Aorta (tissue), 5 donors: Measurements from ENCODE around the gene CNTN5. TPM values are rescaled to one million over a fixed set of nuclear protein-coding genes. Genes with fewer than 3 reads are reported as not detected.

ENCODE experiments used
- ATAC-seq: fragments of 200-7000 bp; cut with Tn5 transposase; one replicate; pipeline ENCODE4 v1.9.1; 2022; ENCODE audit warnings: moderate library complexity; ENCODE audit not compliant: low FRiP score
- DNase-seq, 2 donors: peaks; one replicate each; pipeline ENCODE4 v3.0.0-alpha.2; 2020
- H3K27ac ChIP-seq, 2 donors: one replicate each; pipeline ENCODE4 v1.5.1; 2013; ENCODE audit warnings: low read length in 2 of 2, mild to moderate bottlenecking in 2 of 2, moderate library complexity in 2 of 2, control low read depth in 1 of 2, inconsistent platforms in 1 of 2, low read depth in 1 of 2
- H3K27me3 ChIP-seq, 2 donors: one replicate each; pipeline ENCODE4 v1.6.1; 2013; ENCODE audit warnings: control low read depth in 1 of 2, low read length in 1 of 2, mild to moderate bottlenecking in 1 of 2, moderate library complexity in 1 of 2; ENCODE audit not compliant: insufficient read depth in 2 of 2, control insufficient read depth in 1 of 2
- H3K36me3 ChIP-seq, 2 donors: one replicate each; pipeline ENCODE4 v1.6.1; 2013; ENCODE audit warnings: control low read depth in 1 of 2, low read length in 1 of 2, mild to moderate bottlenecking in 1 of 2; ENCODE audit not compliant: insufficient read depth in 2 of 2, control insufficient read depth in 1 of 2
- H3K4me1 ChIP-seq, 2 donors: one replicate each; pipeline ENCODE4 v1.6.1; 2013; ENCODE audit warnings: low read length in 2 of 2, control low read depth in 1 of 2, mild to moderate bottlenecking in 1 of 2, moderate library complexity in 1 of 2; ENCODE audit not compliant: insufficient read depth in 2 of 2, control insufficient read depth in 1 of 2
- H3K4me3 ChIP-seq, 2 donors: one replicate each; pipeline ENCODE4 v1.5.1; 2013; ENCODE audit warnings: low read length in 2 of 2, control low read depth in 1 of 2, mild to moderate bottlenecking in 1 of 2
- H3K9me3 ChIP-seq: one replicate; pipeline ENCODE4 v1.6.1; 2013; ENCODE audit warnings: mild to moderate bottlenecking, low read length; ENCODE audit not compliant: control insufficient read depth
- WGBS, 2 donors: extraction: QIAGEN DNeasy Blood & Tissue Kit; methylation state at CpG; one replicate each; pipeline ENCODE4 v1.1.7; 2013; 5-methylcytosine and 5-hydroxymethylcytosine counted together
- intact Hi-C, 2 donors: fragments of 100-400 bp; cut with DNase I; formaldehyde crosslinking; loops; one replicate each; pipeline versions ENCODE4 v1.14.2 to v1.15.0; 2022
- polyA plus RNA-seq, 2 donors: library from polyadenylated mRNA; stranded (reverse); fragments of 200-250 nt; gene quantifications; one replicate each; pipeline ENCODE4 v1.2.3, GENCODE V29; 2013
- total RNA-seq, 2 donors: library from RNA; stranded (reverse); fragmentation: NEBNext Ultra II Directional; extraction: Animal tissue kit (Norgen Biotek cat#: 25700); gene quantifications; one replicate each; pipeline ENCODE4 v1.2.1, GENCODE V29; 2021
- donor health status: healthy with polysubstance abuse.
- donor health status: Bipolar disorder and iron deficiency.
- donor health status: DM: no; HTN: no; CAD: no.
- donor health status: DM: no; HTN: no; CAD: no.
- donor health status: DM: yes; HTN: yes; CAD: no.

CNTN5 gene
- total and polyA plus RNA-seq, 4 donors = 0.13 to 2.9 (median 0.96) TPM; not detected in 1

DNA sequence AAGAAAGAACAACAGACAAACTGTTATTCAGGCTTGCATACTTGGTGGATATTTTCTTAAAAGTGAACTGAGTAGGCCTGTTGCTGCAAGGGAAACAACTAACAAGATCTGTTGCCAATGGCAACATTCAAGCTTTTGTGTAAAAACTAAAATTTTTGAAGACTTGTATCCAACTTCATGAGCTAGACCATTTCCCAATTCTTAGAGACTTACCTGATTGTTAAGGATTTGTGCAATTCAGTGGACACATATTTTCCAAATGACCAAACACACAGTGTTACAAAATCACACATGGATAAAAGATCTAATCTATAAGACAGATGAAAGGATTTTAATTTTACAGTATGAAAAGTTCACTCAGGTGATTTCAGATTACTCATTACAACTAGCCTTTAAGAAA lies 564.1 kb downstream of the CNTN5 start:
- Histone ChIP-seq H3K36me3 (no peaks in the 10 kb centered on the region), H3K4me1 (no peaks in the 10 kb centered on the region), H3K4me3 (no peak overlapping the region), H3K27ac (no peak overlapping the region), H3K27me3 (no peaks in the 10 kb centered on the region), H3K9me3 (no peaks in the 10 kb centered on the region)
- no peak for ATAC-seq
- no peak for DNase-seq
- intact Hi-C loops = no loop called here

DNA sequence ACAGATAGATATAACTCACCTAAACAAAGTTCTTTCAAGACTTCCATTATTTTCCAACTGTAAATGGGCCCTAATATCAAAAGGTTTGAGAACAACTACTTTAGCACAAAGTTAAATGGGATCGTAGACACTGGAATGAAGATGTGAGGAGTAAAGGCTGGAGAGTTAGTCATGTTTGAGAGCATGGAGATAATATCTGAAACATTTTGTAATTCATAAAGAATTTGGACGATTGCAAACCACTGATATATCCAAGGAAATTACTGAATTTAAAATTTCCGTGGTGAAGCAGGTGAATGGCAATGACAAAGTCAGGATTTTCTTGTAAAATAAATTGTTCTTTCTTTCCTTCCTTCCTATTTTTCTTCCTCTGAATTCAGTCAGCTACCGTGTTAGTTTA lies 564.9 kb downstream of the CNTN5 start:
- DNase-seq (no peak), ATAC-seq (no peak)
- 36 to 39% methylated on average over 4 of the region's 4 CpGs for WGBS, 2 donors
- no peak overlapping the region for H3K27ac ChIP-seq
- no peak overlapping the region for H3K4me3 ChIP-seq
- no peaks in the 10 kb centered on the region for H3K4me1 ChIP-seq
- no peaks in the 10 kb centered on the region for H3K27me3 ChIP-seq
- H3K9me3 ChIP-seq = no peaks in the 10 kb centered on the region
- intact Hi-C loops = no loop called here
- no peaks in the 10 kb centered on the region for H3K36me3 ChIP-seq

DNA sequence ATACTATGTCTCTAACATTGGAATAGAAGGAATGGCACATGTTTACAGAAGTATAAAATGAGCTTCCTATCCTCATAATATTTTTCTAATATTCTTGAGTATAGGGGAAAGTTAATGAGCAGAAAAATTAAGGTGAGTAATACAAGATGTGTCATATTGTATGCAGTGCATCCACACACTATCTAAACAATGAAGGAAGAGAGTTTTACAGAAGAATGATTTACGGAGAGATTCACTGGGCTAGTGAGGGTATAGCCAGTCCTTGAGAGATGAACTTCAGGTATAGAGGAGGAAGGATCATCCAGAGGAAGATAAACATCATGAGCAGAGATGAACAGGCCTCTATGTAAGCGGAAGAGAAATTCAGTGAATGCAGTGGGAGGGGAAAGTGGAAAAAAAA lies 569.0 kb downstream of the CNTN5 start:
- intact Hi-C loops = no loop called here

DNA sequence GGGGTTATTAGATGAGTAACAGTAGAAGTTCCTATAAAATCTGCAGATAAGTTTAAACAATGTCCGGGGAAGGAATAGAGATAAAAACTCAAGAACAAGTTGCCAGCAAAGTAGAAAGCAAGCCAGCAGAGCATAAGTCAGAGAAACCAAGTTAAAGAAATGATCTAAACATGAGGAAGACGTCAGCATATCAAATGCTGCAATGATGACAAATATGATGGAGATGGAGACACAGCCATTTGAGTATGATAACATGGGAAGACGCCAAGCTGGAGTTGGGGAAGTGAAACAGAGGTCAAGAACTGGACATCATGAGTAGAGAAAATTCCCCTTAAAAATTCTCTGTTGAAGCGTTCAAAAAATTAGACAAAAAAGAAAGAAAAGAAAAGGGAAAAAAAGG lies 571.5 kb downstream of the CNTN5 start:
- no peaks in the 10 kb centered on the region for H3K36me3 ChIP-seq
- H3K27ac ChIP-seq = no peak overlapping the region
- no peak overlapping the region for H3K4me3 ChIP-seq
- no peaks in the 10 kb centered on the region for H3K27me3 ChIP-seq
- no peak for ATAC-seq
- DNase-seq = no peak
- 34% methylated on average over 4 of the region's 4 CpGs for WGBS, 2 donors
- intact Hi-C loops = no loop called here
- H3K4me1 ChIP-seq = peaks cover 1 to 4% of the 10 kb centered on the region in 2 donors
- H3K9me3 ChIP-seq = no peaks in the 10 kb centered on the region

More for the DNA sequence above, 569.0 kb downstream of the CNTN5 start:
- DNase-seq (no peak), ATAC-seq (no peak)
- Histone ChIP-seq H3K36me3 (no peaks in the 10 kb centered on the region), H3K4me1 (peaks cover 1 to 4% of the 10 kb centered on the region in 2 donors), H3K9me3 (no peaks in the 10 kb centered on the region), H3K27ac (no peak overlapping the region), H3K4me3 (no peak overlapping the region), H3K27me3 (no peaks in the 10 kb centered on the region)
- WGBS, 2 donors = 85 to 97% methylated on average over 2 of the region's 2 CpGs

DNA sequence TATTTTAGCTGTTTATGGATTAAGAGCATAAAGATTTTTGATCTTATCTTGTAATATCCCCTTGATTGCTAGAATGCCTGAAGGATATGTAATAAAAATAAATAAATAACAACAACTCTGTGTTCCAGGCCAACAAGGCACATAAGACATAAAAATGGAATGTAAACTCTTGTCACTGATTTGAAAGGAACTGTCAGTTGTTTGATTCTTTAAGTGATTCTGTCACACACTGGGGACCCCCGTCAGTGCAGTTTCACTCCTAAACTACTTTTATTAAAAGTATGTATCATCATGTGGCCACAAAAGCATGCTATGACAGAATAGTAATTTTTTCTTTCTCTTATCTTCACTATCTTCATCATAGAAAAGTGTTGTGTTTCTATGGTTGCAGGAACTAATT lies 572.4 kb downstream of the CNTN5 start:
- Histone ChIP-seq H3K4me3 (no peak overlapping the region), H3K36me3 (no peaks in the 10 kb centered on the region), H3K9me3 (no peaks in the 10 kb centered on the region), H3K27ac (no peak overlapping the region), H3K27me3 (no peaks in the 10 kb centered on the region), H3K4me1 (peaks cover 1 to 4% of the 10 kb centered on the region in 2 donors)
- ATAC-seq (no peak), DNase-seq (no peak)
- intact Hi-C loops = no loop called here
- 52 to 68% methylated on average over 1 of the region's 1 CpG for WGBS, 2 donors

DNA sequence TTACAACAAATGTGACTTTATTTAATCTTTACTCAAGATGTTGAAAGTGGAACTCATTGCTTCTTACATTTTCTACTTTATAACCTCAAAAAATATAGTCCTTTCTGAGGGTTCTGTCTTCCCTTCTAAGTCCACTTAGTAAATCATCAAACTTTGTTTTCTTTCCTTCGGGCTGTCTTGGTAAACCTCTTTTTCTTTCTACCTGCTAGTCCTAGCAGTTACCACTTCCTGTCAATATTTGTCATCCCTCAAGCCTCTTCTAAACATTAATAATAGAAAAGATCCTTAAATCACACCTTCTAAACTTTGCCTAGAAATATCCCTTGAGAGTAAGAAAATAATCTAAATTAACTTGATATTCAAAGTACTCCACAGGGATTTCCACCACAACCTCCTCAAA lies 580.4 kb downstream of the CNTN5 start:
- ATAC-seq (no peak), DNase-seq (no peak)
- no peaks in the 10 kb centered on the region for H3K4me1 ChIP-seq
- no peak overlapping the region for H3K27ac ChIP-seq
- intact Hi-C loops = no loop called here
- H3K36me3 ChIP-seq = no peaks in the 10 kb centered on the region
- H3K9me3 ChIP-seq = no peaks in the 10 kb centered on the region
- no peak overlapping the region for H3K4me3 ChIP-seq
- no peaks in the 10 kb centered on the region for H3K27me3 ChIP-seq
- 50 to 66% methylated on average over 1 of the region's 1 CpG for WGBS, 2 donors

DNA sequence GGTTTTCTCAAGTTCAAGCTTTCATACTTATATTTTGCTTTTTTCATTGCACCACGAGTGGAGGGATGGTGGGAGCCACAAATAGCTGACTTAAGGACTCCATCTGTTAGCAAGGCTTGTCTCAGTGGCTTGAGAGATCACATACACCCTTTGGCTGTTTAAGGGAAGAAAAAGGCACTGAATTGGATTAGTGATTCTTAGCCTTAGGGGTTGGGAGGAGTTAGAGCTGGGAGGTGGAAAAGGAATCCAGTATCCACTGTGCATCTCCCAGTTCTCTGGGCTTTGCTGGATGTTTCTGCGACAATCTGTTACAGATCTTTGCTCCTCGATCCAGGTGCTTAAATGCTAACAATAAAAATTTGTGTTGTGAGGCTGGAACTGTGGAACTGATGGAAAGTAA lies 593.6 kb downstream of the CNTN5 start:
- Histone ChIP-seq H3K27me3 (no peaks in the 10 kb centered on the region), H3K4me3 (no peak overlapping the region), H3K9me3 (no peaks in the 10 kb centered on the region), H3K36me3 (no peaks in the 10 kb centered on the region), H3K4me1 (no peaks in the 10 kb centered on the region), H3K27ac (no peak overlapping the region)
- DNase-seq (no peak), ATAC-seq (no peak)
- 58 to 62% methylated on average over 3 of the region's 3 CpGs for WGBS, 2 donors
- intact Hi-C loops = no loop called here

DNA sequence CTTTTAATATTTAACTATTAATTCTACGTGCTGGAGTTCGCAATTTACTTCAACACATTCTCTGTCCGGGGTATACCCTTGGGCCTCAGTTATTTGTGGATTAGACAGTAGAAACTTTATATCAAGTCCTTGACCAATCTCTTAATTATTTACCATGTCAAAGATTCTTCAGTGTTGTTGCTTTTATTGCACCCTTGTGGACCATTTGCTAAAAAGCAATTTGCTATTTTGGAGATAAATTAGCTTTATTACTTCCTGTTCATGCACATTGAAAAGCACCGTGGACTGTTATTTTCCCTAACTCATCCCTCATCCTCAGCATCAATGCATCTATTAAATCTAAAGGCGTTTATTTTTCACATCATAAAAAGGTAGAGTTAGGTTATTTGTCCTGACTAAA lies 609.9 kb downstream of the CNTN5 start:
- Histone ChIP-seq H3K36me3 (no peaks in the 10 kb centered on the region), H3K4me1 (no peaks in the 10 kb centered on the region), H3K27me3 (no peaks in the 10 kb centered on the region), H3K4me3 (no peak overlapping the region), H3K27ac (no peak overlapping the region), H3K9me3 (no peaks in the 10 kb centered on the region)
- 72 to 82% methylated on average over 5 of the region's 5 CpGs for WGBS, 2 donors
- DNase-seq (no peak), ATAC-seq (no peak)
- intact Hi-C loops = no loop called here

DNA sequence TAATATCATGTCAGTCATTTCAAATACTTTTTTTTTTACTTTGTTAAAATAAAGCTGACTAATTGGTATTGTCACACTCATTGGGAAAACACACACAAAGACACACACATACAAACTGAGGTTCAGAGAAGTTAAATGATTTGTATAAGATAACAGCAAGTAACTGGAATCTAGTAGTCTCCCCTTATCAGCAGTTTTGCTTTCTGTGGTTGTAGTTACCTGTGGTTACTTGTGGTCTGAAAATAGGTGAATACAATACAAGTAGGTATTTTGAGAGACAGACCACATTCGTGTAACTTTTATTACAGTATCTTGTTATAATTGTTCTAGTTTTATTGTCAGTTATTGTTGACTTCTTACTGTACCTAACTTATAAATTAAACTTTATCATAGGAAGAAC lies 610.9 kb downstream of the CNTN5 start:
- ATAC-seq = no peak
- Histone ChIP-seq H3K36me3 (no peaks in the 10 kb centered on the region), H3K27ac (no peak overlapping the region), H3K27me3 (no peaks in the 10 kb centered on the region), H3K4me1 (no peaks in the 10 kb centered on the region), H3K9me3 (no peaks in the 10 kb centered on the region), H3K4me3 (no peak overlapping the region)
- intact Hi-C loops = no loop called here
- DNase-seq = no peak
- WGBS, 2 donors = 86 to 89% methylated on average over 1 of the region's 1 CpG
